Measurements from ENCODE around the gene CDR2L.

Gene CDR2L

GRCh38 chr17:74987418-74987908, at the start of gene CDR2L:
CDR2L (plus strand) TSS chr17:74987632; CDS start chr17:74988044, 412 bp downstream.
- peak; percentile 94 for DNase-seq (ENCODE audit: low read depth)

GRCh38 chr17:74938194-74938950, 49.1 kb upstream of the CDR2L start:
- no peak for DNase-seq (ENCODE audit: low read depth)

GRCh38 chr17:74939534-74939933, 47.9 kb upstream of the CDR2L start:
- no peak for DNase-seq (ENCODE audit: low read depth)

- DNase-seq (ENCODE audit: low read depth), result no peak
Observed at GRCh38 chr17:74941128-74941725, 46.2 kb upstream of the CDR2L start.

GRCh38 chr17:74943808-74944522, 43.5 kb upstream of the CDR2L start:
- peak; percentile 18 for DNase-seq (ENCODE audit: low read depth)

- no peak for DNase-seq (ENCODE audit: low read depth)
Observed at GRCh38 chr17:74945543-74945942, 41.9 kb upstream of the CDR2L start.

GRCh38 chr17:74946641-74947040, 40.8 kb upstream of the CDR2L start:
- no peak for DNase-seq (ENCODE audit: low read depth)

- no peak for DNase-seq (ENCODE audit: low read depth)
Observed at GRCh38 chr17:74947041-74947754, 40.2 kb upstream of the CDR2L start.

- no peak for DNase-seq (ENCODE audit: low read depth)
Observed at GRCh38 chr17:74949455-74950115, 37.8 kb upstream of the CDR2L start.

GRCh38 chr17:74950207-74950606, 37.2 kb upstream of the CDR2L start:
- no peak for DNase-seq (ENCODE audit: low read depth)

- DNase-seq (ENCODE audit: low read depth), result no peak
Observed at GRCh38 chr17:74951065-74951464, 36.4 kb upstream of the CDR2L start.

- DNase-seq (ENCODE audit: low read depth), result no peak
Observed at GRCh38 chr17:74951680-74952421, 35.6 kb upstream of the CDR2L start.

- DNase-seq (ENCODE audit: low read depth), result no peak
Observed at GRCh38 chr17:74952431-74953133, 34.9 kb upstream of the CDR2L start.

- no peak for DNase-seq (ENCODE audit: low read depth)
Observed at GRCh38 chr17:74953134-74953687, 34.2 kb upstream of the CDR2L start.

- no peak for DNase-seq (ENCODE audit: low read depth)
Observed at GRCh38 chr17:74954115-74954514, 33.3 kb upstream of the CDR2L start.

GRCh38 chr17:74954665-74955421, 32.6 kb upstream of the CDR2L start:
- DNase-seq (ENCODE audit: low read depth), result no peak

GRCh38 chr17:74956093-74956492, 31.3 kb upstream of the CDR2L start:
- no peak for DNase-seq (ENCODE audit: low read depth)

GRCh38 chr17:74957935-74958740, 29.3 kb upstream of the CDR2L start:
- DNase-seq (ENCODE audit: low read depth), result peak; percentile 33
